ENCODE measurements around the gene ANKRD2. TPM values are rescaled to one million over a fixed set of nuclear protein-coding genes. Genes with fewer than 3 reads are reported as not detected.

Gene ANKRD2
- total RNA-seq, 2 donors from 2014 or later: 0.24 TPM; not detected in 1

- Histone ChIP-seq H3K9me3 (no peaks in the 10 kb centered on the region), H3K27me3 (no peaks in the 10 kb centered on the region), H3K4me3 (no peak overlapping the region), H3K27ac (no peak overlapping the region), H3K36me3 (no peaks in the 10 kb centered on the region), H3K4me1 (no peaks in the 10 kb centered on the region), H3K9ac (ENCODE audit: low read depth in 2 of 2, low read length in 2 of 2) (no peak overlapping the region)
- intact Hi-C loops (cut with DNase I): no loop called here
- no peak for DNase-seq
- no peak for TF ChIP-seq CTCF (IDR thresholded peaks at IDR 0.05)
Measured at GRCh38 chr10:97593421-97593820, 20.8 kb downstream of the ANKRD2 start.

- Histone ChIP-seq H3K9ac (ENCODE audit: low read depth in 2 of 2, low read length in 2 of 2) (no peak overlapping the region), H3K9me3 (no peaks in the 10 kb centered on the region), H3K36me3 (no peaks in the 10 kb centered on the region), H3K4me3 (no peak overlapping the region), H3K27me3 (no peaks in the 10 kb centered on the region), H3K4me1 (no peaks in the 10 kb centered on the region), H3K27ac (no peak overlapping the region)
- intact Hi-C loops (cut with DNase I): no loop called here
- TF ChIP-seq CTCF (IDR thresholded peaks at IDR 0.05): no peak
- no peak for DNase-seq
Measured at GRCh38 chr10:97596101-97597082, 23.8 kb downstream of the ANKRD2 start.

- TF ChIP-seq CTCF (IDR thresholded peaks at IDR 0.05): no peak
- intact Hi-C loops (cut with DNase I): no loop called here
- Histone ChIP-seq H3K27ac (no peak overlapping the region), H3K36me3 (no peaks in the 10 kb centered on the region), H3K27me3 (no peaks in the 10 kb centered on the region), H3K4me3 (no peak overlapping the region), H3K9me3 (no peaks in the 10 kb centered on the region), H3K4me1 (no peaks in the 10 kb centered on the region), H3K9ac (ENCODE audit: low read depth in 2 of 2, low read length in 2 of 2) (no peak overlapping the region)
- no peak for DNase-seq
Measured at GRCh38 chr10:97597778-97598177, 25.2 kb downstream of the ANKRD2 start.

GRCh38 chr10:97598407-97599271 is 26.1 kb downstream of the ANKRD2 start:
- H3K9ac ChIP-seq (ENCODE audit: low read depth in 2 of 2, low read length in 2 of 2): no peak overlapping the region
- H3K27ac ChIP-seq: no peak overlapping the region
- no peaks in the 10 kb centered on the region for H3K27me3 ChIP-seq
- no peaks in the 10 kb centered on the region for H3K36me3 ChIP-seq
- intact Hi-C loops (cut with DNase I): no loop called here
- no peak for DNase-seq
- no peaks in the 10 kb centered on the region for H3K4me1 ChIP-seq
- TF ChIP-seq CTCF (IDR thresholded peaks at IDR 0.05): no peak
- no peaks in the 10 kb centered on the region for H3K9me3 ChIP-seq
- H3K4me3 ChIP-seq: no peak overlapping the region

GRCh38 chr10:97599272-97599619 is 26.7 kb downstream of the ANKRD2 start:
- intact Hi-C loops (cut with DNase I): no loop called here
- Histone ChIP-seq H3K9ac (ENCODE audit: low read depth in 2 of 2, low read length in 2 of 2) (no peak overlapping the region), H3K27me3 (no peaks in the 10 kb centered on the region), H3K36me3 (no peaks in the 10 kb centered on the region), H3K4me1 (no peaks in the 10 kb centered on the region), H3K9me3 (no peaks in the 10 kb centered on the region), H3K27ac (no peak overlapping the region), H3K4me3 (no peak overlapping the region)
- DNase-seq: no peak
- no peak for TF ChIP-seq CTCF (IDR thresholded peaks at IDR 0.05)
